ENCODE results near the gene GNAO1. TPM values are rescaled to one million over a fixed set of nuclear protein-coding genes. Genes with fewer than 3 reads are reported as not detected.

The GNAO1 gene
- total and polyA plus RNA-seq, 9 of the 15 experiments (the other 6 are each of a cell fraction or from before 2014, with no cell fraction given), result 0.07 to 0.42 (median 0.08) TPM; not detected in 5

DNA sequence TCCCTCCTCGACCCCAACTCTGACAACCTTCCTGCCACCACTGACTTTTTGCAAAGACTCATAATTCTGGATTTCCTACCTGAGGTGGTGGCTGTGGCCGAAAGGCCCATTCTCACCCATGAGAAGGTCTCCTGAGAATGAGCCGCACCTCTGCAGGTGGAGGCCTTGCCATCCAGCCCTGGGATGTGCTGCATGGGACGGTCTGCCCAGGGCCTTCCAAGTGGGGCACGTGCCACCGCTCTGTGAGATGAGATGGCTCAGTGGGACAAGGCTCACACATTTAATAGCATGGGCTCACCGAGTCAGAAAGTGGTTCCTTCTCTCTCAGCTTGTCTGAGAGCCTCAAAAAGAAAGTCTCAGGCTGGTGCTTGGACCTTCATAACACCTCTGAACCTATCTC lies 121.3 kb downstream of the GNAO1 start (continued):
- TF ChIP-seq ESRRB (CRISPR knock-in tag; IDR thresholded peaks at IDR 0.05; ENCODE audit: borderline replicate concordance), result no peak
- TF ChIP-seq MAZ (CRISPR knock-in tag; conservative IDR thresholded peaks at IDR 0.05 in 1 of 2, IDR thresholded peaks at IDR 0.05 in 1 of 2), result no peak
- no peak for TF ChIP-seq ZNF398 (CRISPR knock-in tag; IDR thresholded peaks at IDR 0.05)
- no peak for TF ChIP-seq RFX5 (IDR thresholded peaks at IDR 0.05; ENCODE audit: low read depth, low read length)
- no peak for TF ChIP-seq ZSCAN29 (IDR thresholded peaks at IDR 0.05)
- TF ChIP-seq ZNF764 (CRISPR knock-in tag; IDR thresholded peaks at IDR 0.05; ENCODE audit: low read depth), result no peak
- TF ChIP-seq NFXL1 (CRISPR knock-in tag; IDR thresholded peaks at IDR 0.05), result no peak
- no peak for TF ChIP-seq PYGO2 (tag; IDR thresholded peaks at IDR 0.05)
- TF ChIP-seq, protein P1, sequence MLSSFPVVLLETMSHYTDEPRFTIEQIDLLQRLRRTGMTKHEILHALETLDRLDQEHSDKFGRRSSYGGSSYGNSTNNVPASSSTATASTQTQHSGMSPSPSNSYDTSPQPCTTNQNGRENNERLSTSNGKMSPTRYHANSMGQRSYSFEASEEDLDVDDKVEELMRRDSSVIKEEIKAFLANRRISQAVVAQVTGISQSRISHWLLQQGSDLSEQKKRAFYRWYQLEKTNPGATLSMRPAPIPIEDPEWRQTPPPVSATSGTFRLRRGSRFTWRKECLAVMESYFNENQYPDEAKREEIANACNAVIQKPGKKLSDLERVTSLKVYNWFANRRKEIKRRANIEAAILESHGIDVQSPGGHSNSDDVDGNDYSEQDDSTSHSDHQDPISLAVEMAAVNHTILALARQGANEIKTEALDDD (IDR thresholded peaks at IDR 0.05), result no peak
- TF ChIP-seq CGGBP1 (CRISPR knock-in tag; IDR thresholded peaks at IDR 0.05), result no peak
